GM18498 (cell line): ENCODE measurements around the gene PGBD5.
A peak's percentile ranks its signal among the peaks of the same experiment; 100 is the strongest.
"Not testable (repeated sequence)": the region's sequence is repeated elsewhere in the genome, so short reads cannot be mapped to it uniquely, and the experiment has no call there.

Source experiments
- ATAC-seq: cut with Tn5 transposase; IDR thresholded peaks from one replicate; pipeline ENCODE4 v1.9.1; 2021; ENCODE audit warnings: mild to moderate bottlenecking, moderate library complexity; ENCODE audit not compliant: unreplicated experiment

The PGBD5 gene

DNA sequence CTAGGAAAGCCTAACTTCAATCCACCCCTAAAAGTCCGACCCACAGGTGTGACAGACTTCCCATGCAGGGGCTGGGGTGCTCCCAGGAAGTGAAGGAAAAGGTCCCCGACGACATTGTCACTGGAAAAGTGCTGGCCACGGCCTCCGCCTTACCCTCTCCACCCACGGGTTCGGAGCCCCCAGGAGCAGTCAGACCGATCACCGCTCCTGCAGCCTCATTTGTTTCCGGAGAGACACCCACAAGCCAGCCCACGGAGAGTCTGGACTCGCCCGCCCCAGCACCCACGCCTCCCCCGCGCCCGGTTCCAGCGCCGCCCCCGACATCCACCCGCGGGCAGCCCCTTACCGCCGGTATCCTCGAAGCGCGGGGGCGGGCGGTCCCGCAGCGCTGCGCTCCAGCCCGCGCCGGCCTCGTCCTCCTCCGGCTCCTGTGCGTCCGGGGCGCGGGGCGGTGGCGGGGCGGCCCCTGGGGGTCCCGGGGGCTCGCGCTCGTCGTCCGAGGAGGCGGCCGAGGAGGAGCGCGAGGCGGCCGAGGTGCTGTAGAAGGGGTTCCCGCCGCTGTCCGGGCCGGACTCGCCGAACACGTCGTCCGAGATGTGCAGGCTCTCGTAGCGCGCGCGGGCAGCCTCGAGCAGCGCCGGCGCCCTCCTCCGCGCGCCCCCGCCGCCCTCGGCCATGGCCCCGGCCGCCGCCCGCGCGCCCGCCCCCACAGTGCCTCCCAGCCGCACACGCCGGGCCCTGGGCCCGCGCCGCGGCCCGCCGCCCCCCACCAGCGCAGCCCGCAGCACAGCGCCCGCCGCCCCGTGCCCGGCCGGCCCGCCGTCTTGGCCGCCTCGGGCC lies 660 bp downstream of the PGBD5 start:
- peak; percentile 5 for ATAC-seq

- ATAC-seq, result no peak
Observed at GRCh38 chr1:230424391-230425251, 1.5 kb downstream of the PGBD5 start.

GRCh38 chr1:230423951-230424350 lies 2.2 kb downstream of the PGBD5 start:
- ATAC-seq, result no peak

DNA sequence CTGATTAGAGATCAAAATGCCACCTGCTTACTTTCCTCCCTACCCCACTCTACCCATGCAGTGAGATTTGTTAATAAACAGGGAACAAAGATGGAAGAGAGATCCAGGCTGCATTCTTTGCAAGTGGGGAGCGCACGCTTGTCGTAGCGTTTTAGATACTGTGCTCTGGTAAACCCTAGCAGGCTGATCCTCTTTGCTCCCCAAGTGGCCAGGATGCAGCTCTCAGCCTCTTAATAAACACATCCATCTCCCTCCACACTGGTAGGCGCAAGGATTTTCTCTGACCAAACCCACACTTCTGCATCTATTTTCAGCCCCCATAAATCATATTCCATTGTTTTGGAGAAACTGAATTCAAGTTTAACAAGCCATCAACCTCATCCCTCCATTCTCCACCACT lies 2.9 kb downstream of the PGBD5 start:
- ATAC-seq, result no peak

- ATAC-seq, result no peak
Observed at GRCh38 chr1:230422221-230422981, 3.7 kb downstream of the PGBD5 start.

DNA sequence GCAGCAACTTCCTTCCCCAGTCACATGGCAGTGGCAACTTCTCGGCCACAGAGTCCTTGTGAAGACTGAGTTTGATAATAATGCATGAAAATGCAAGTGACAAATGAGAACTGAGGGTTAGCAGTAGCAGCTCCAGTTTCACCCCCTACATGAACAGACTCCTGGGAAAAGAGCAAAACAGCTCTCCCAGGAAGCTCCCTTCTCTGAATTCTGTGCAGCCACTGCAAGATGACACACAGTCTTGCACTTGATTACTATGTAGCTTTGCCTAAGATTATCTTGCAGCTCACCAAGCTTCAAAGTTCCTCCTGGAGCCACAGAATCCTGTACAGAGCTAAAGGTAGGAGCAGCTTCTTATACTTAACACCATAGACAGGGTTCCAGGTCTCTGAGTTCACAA lies 4.7 kb downstream of the PGBD5 start:
- ATAC-seq, result no peak

- ATAC-seq, result not testable (repeated sequence)
Observed at GRCh38 chr1:230420372-230420771, 5.8 kb downstream of the PGBD5 start.

GRCh38 chr1:230416430-230416829 lies 9.7 kb downstream of the PGBD5 start:
- ATAC-seq, result no peak

GRCh38 chr1:230415405-230416132 lies 10.6 kb downstream of the PGBD5 start:
- ATAC-seq, result no peak

DNA sequence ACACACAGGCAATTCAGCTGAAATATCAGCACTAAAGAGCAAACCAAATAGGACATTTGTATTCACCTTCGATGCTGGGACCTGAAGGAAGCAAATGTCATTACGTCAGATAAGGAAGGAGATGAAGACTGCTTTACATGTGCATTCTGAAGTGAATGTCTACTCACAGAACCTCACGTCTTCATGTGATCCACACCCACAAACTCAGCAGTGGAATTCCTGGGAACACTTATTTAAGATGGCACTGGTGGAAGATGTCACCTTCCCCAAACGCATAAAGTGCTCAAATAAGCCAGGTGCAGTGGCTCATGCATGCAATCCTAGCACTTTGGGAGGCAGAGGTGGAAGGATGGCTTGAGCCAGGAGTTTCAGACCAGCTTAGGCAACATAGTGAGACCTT lies 11.4 kb downstream of the PGBD5 start:
- no peak for ATAC-seq

DNA sequence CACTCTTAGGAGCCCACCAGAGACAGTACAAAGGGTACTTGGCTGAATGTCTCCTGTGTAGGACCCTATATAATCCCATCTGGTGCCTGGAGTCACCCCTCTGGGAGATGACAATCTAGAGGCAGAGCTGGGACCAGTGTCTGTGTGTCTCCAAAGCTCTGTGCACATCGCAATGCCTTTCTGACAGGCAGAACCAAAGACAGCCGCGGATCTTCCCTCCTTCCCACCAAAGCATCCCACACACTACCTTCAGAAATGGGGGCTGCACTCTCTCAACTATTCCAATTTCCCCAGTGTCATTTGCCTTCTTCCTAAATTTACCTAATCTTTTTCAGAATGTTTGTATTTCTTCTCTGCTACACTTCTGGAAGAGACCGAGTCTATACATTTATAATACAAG lies 12.0 kb downstream of the PGBD5 start:
- no peak for ATAC-seq

DNA sequence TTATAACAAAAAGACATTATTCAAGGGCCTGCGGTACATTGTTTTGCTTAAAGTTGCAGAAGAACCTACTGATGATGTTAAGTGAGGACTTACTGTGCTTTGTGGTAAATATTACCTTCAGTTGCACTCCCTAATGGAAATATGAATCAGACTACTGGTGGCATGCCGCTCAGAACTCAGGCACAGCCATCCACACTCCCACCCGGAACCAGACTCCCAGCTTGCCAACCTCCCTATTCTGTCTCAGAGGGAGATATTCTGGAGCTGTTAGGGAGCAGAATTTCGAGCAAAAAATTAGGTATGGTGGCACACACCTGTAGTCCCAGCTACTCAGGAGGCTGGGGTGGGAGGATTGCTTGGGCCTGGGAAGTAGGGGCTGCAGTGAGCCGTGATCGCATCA lies 13.1 kb downstream of the PGBD5 start:
- no peak for ATAC-seq

DNA sequence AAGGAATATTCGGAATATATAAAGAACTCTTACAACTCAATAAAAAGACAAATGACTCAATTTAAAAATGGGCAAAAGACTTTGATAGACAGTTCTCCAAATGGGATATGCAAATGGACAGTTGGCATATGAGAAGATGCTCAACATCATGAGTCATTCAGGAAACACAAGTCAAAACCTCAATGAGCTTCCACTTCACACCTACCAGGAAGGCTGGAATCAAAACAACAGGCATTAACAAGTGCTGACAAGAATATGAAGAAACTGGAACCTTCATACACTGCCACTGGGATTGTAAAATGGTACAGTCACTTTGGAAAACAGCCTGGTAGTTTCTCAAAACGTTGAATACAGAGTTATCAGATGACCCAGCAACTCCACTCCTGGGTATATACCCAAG lies 17.2 kb downstream of the PGBD5 start:
- no peak for ATAC-seq

- no peak for ATAC-seq
Observed at GRCh38 chr1:230407351-230407750, 18.8 kb downstream of the PGBD5 start.

- ATAC-seq, result not testable (repeated sequence)
Observed at GRCh38 chr1:230406727-230407126, 19.4 kb downstream of the PGBD5 start.

DNA sequence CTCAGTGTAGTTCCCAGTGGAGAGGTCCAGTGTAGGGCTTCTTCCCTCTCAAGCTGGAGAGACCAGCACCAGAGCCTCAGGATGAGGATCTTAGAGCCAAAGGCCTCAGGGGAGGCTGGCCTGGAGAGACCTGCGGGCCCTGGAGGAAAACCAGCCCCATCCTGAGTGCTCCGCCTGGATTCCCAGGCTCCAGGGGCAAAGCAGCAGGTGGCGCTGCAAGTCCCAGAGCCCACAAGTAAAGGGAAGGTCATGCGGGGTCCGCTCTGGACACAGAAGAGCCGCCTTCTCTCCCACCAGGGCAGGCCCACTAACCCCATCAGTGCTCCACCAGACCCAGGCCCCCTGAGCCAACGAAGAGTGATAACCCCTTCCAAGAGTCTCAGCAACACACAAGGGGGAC lies 22.7 kb downstream of the PGBD5 start:
- ATAC-seq, result no peak

GRCh38 chr1:230401763-230402294 lies 24.3 kb downstream of the PGBD5 start:
- no peak for ATAC-seq

DNA sequence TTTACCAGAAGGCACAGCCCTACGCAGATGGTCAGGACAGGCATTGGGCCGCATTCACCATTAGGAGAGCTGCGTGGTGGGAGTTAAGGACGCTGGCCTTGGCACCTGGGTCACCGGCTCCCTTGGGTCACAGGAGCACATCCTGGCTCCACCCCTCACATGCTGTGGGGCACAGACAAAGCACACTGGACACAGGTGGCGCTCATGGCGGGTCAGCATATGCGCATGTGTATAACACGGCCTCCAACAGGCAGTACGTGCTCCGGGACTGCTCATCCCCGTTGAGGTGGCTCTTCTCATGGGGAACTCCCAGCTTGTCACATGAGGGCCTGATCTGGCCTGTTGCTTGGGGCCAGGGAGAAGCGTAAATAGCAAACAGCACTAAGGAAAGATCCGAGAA lies 25.0 kb downstream of the PGBD5 start:
- no peak for ATAC-seq

DNA sequence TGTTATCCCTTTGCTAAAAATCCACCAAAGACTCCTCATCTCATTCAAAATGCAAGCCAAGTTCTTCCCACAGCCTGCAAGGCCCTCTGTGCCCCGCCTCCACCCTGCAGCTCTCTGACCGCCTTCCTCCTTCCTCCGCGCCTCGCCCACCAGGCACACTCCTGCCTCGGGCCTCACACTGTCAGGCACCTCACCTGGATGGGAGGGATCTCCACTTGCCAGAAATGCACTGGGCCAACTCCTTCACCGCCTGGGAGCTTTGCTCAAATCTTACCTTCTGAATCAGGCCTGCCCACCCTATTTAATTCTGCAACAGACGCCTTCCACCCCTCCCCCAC lies 26.2 kb downstream of the PGBD5 start:
- no peak for ATAC-seq

- no peak for ATAC-seq
Observed at GRCh38 chr1:230399321-230400006, 26.7 kb downstream of the PGBD5 start.
